H1 (cell line): ENCODE measurements around the gene DSTYK. TPM values are rescaled to one million over a fixed set of nuclear protein-coding genes. Genes with fewer than 3 reads are reported as not detected.

Source experiments
- CTCF ChIA-PET: fragments of 300-600 bp; sonication (Branson Sonifier 250); formaldehyde crosslinking; loops from one replicate; lab custom pipeline; 2021; ENCODE audit not compliant: partially characterized antibody; lab: Charles Lee
- POLR2A ChIA-PET: fragments of 300-600 bp; sonication (Branson Sonifier 250); formaldehyde crosslinking; loops from one replicate; lab custom pipeline; 2021; ENCODE audit warnings: inconsistent platforms; ENCODE audit not compliant: partially characterized antibody; lab: Charles Lee
- DNase-seq, 2 experiments: peaks; one replicate each; pipeline versions ENCODE4 v3.0.0 to v3.0.0-alpha.2; 2010 to 2022; ENCODE audit warnings: low spot score in 2 of 2, low read depth in 1 of 2, mixed read lengths in 1 of 2
- FAIRE-seq: peaks from 2 replicates; lab custom pipeline; 2011; peaks lifted over from hg19 to GRCh38; lab: Jason Lieb, UNC
- H2AFZ ChIP-seq: 2 replicates; pipeline ENCODE4 v1.8.1; 2012; ENCODE audit warnings: low read length, inconsistent platforms
- H2AK5ac ChIP-seq: 2 replicates; pipeline ENCODE4 v1.6.1; 2013; ENCODE audit warnings: low read depth, low read length
- H2BK120ac ChIP-seq: replicated peaks from 2 replicates; pipeline ENCODE3; 2013; ENCODE audit warnings: low read depth, low read length, inconsistent platforms
- H2BK12ac ChIP-seq: 2 replicates; pipeline ENCODE4 v1.6.1; 2013; ENCODE audit warnings: low read depth, low read length
- H2BK15ac ChIP-seq: 2 replicates; pipeline ENCODE4 v1.6.1; 2013; ENCODE audit warnings: low read length
- H2BK20ac ChIP-seq: 2 replicates; pipeline ENCODE4 v1.6.1; 2013; ENCODE audit warnings: low read length
- H2BK5ac ChIP-seq: 2 replicates; pipeline ENCODE4 v1.6.1; 2013; ENCODE audit warnings: low read depth, low read length
- H3K14ac ChIP-seq: 2 replicates; pipeline ENCODE4 v1.6.1; 2013; ENCODE audit warnings: inconsistent platforms; ENCODE audit not compliant: insufficient read length
- H3K18ac ChIP-seq: 2 replicates; pipeline ENCODE4 v1.6.1; 2013; ENCODE audit warnings: low read length; ENCODE audit errors: extremely low read depth
- H3K23ac ChIP-seq: 2 replicates; pipeline ENCODE4 v1.6.1; 2013; ENCODE audit warnings: inconsistent platforms; ENCODE audit not compliant: insufficient read length
- H3K23me2 ChIP-seq: 2 replicates; pipeline ENCODE4 v1.6.1; 2013; ENCODE audit warnings: low read depth, low read length
- H3K27ac ChIP-seq: 2 replicates; pipeline ENCODE4 v1.6.1; 2011; ENCODE audit warnings: low read depth, low read length, inconsistent platforms
- H3K27me3 ChIP-seq, 4 experiments: replicated peaks in 1 of 4; 1 replicate in 1 of 4; 2 replicates in 3 of 4; pipeline versions ENCODE4 v1.6.1 to v1.8.1; 2011 to 2013; ENCODE audit warnings: low read length in 3 of 4, mild to moderate bottlenecking in 3 of 4, inconsistent platforms in 2 of 4, mixed read lengths in 2 of 4, moderate library complexity in 1 of 4; ENCODE audit not compliant: control insufficient read depth in 3 of 4, insufficient read depth in 3 of 4; ENCODE audit errors: extremely low read depth in 1 of 4
- H3K36me3 ChIP-seq, 4 experiments: 2 replicates each; pipeline versions ENCODE4 v1.6.1 to v1.8.1; 2011 to 2013; ENCODE audit warnings: mild to moderate bottlenecking in 4 of 4, low read length in 3 of 4, moderate library complexity in 2 of 4, control low read depth in 1 of 4, inconsistent platforms in 1 of 4; ENCODE audit not compliant: insufficient read depth in 4 of 4, control insufficient read depth in 2 of 4
- H3K4ac ChIP-seq: replicated peaks from 2 replicates; pipeline ENCODE3; 2013; ENCODE audit warnings: low read length, low read depth, mixed read lengths, inconsistent platforms; ENCODE audit not compliant: insufficient read length
- H3K4me1 ChIP-seq, 4 experiments: replicated peaks in 1 of 4; 1 replicate in 1 of 4; 2 replicates in 3 of 4; pipeline versions ENCODE4 v1.6.1 to v1.8.1; 2011 to 2013; ENCODE audit warnings: low read length in 3 of 4, inconsistent platforms in 2 of 4, mixed read lengths in 1 of 4; ENCODE audit not compliant: insufficient read depth in 4 of 4, control insufficient read depth in 3 of 4
- H3K4me2 ChIP-seq, 2 experiments: 2 replicates each; pipeline versions ENCODE4 v1.6.1 to v1.8.1; 2011 to 2013; ENCODE audit warnings: low read depth in 2 of 2, low read length in 2 of 2, control low read depth in 1 of 2, inconsistent platforms in 1 of 2, mild to moderate bottlenecking in 1 of 2; ENCODE audit not compliant: insufficient read depth in 1 of 2
- H3K4me3 ChIP-seq, 4 experiments: fragments of 200-600, 300-600 bp in 1 of 4; sonication (generic), shearing (Covaris generic), sonication (Bioruptor Twin) in 1 of 4; 2 replicates each; pipeline versions ENCODE4 v1.5.1 to v1.8.1; 2011 to 2016; ENCODE audit warnings: low read length in 4 of 4, low read depth in 3 of 4, control low read depth in 2 of 4, inconsistent platforms in 2 of 4, mild to moderate bottlenecking in 2 of 4, mixed read lengths in 1 of 4, moderate library complexity in 1 of 4; ENCODE audit not compliant: insufficient read depth in 2 of 4; ENCODE audit errors: extremely low read depth in 1 of 4
- H3K56ac ChIP-seq: replicated peaks from 2 replicates; pipeline ENCODE3; 2013; ENCODE audit warnings: low read depth, mild to moderate bottlenecking, mixed read lengths, low read length, inconsistent platforms; ENCODE audit not compliant: insufficient read length
- H3K79me1 ChIP-seq: 2 replicates; pipeline ENCODE4 v1.6.1; 2013; ENCODE audit warnings: low read depth, low read length, control low read depth
- H3K79me2 ChIP-seq, 2 experiments: 2 replicates each; pipeline versions ENCODE4 v1.6.1 to v1.8.1; 2012 to 2013; ENCODE audit warnings: low read length in 2 of 2, mild to moderate bottlenecking in 2 of 2, inconsistent platforms in 1 of 2; ENCODE audit not compliant: insufficient read depth in 2 of 2, control insufficient read depth in 1 of 2
- H3K9ac ChIP-seq, 4 experiments: replicated peaks in 1 of 4; 1 replicate in 1 of 4; 2 replicates in 3 of 4; pipeline versions ENCODE4 v1.6.1 to v1.8.1; 2011 to 2013; ENCODE audit warnings: low read depth in 3 of 4, low read length in 3 of 4, control low read depth in 2 of 4, mild to moderate bottlenecking in 2 of 4, moderate library complexity in 2 of 4, inconsistent platforms in 1 of 4; ENCODE audit errors: extremely low read depth in 1 of 4
- H3K9me3 ChIP-seq, 2 experiments: 2 replicates each; pipeline versions ENCODE4 v1.6.1 to v1.8.1; 2012 to 2013; ENCODE audit warnings: mild to moderate bottlenecking in 2 of 2, moderate library complexity in 2 of 2, control low read depth in 1 of 2, inconsistent platforms in 1 of 2, low read depth in 1 of 2, low read length in 1 of 2, mixed read lengths in 1 of 2; ENCODE audit not compliant: insufficient read depth in 2 of 2
- H4K20me1 ChIP-seq, 2 experiments: replicated peaks in 1 of 2; 2 replicates each; pipeline versions ENCODE3 to v1.8.1; 2011 to 2013; ENCODE audit warnings: inconsistent platforms in 2 of 2, low read length in 2 of 2, mild to moderate bottlenecking in 1 of 2; ENCODE audit not compliant: insufficient read depth in 2 of 2, control insufficient read depth in 1 of 2
- H4K5ac ChIP-seq: 2 replicates; pipeline ENCODE4 v1.6.1; 2013; ENCODE audit warnings: low read length, low read depth, mixed read lengths, inconsistent platforms; ENCODE audit not compliant: insufficient read length
- H4K8ac ChIP-seq: 2 replicates; pipeline ENCODE4 v1.8.0; 2013; ENCODE audit warnings: mild to moderate bottlenecking, moderate library complexity, low read length, inconsistent platforms; ENCODE audit not compliant: insufficient read depth; ENCODE audit errors: extremely low read depth
- H4K91ac ChIP-seq: replicated peaks from 2 replicates; pipeline ENCODE3; 2013; ENCODE audit warnings: low read length, mixed read lengths, inconsistent platforms; ENCODE audit not compliant: insufficient read length
- BCL11A ChIP-seq, 2 experiments: IDR thresholded peaks; one replicate each; pipeline ENCODE4 v1.6.1; 2011; ENCODE audit warnings: low read depth in 2 of 2, low read length in 2 of 2, mild to moderate bottlenecking in 2 of 2
- CHD2 ChIP-seq: IDR thresholded peaks from 2 replicates; pipeline ENCODE4 v1.6.1; 2012; ENCODE audit warnings: low read length, improper control_type of control experiment
- EP300 ChIP-seq, 2 experiments: IDR thresholded peaks; 1 replicate in 1 of 2; 2 replicates in 1 of 2; pipeline ENCODE4 v1.6.1; 2011 to 2012; ENCODE audit warnings: low read depth in 2 of 2, low read length in 2 of 2, mild to moderate bottlenecking in 2 of 2, borderline replicate concordance in 1 of 2, inconsistent platforms in 1 of 2, moderate library complexity in 1 of 2
- FOSL1 ChIP-seq: IDR thresholded peaks from 2 replicates; pipeline ENCODE4 v1.6.1; 2011; ENCODE audit warnings: mild to moderate bottlenecking, low read depth, low read length, moderate library complexity; ENCODE audit not compliant: insufficient read depth
- HDAC6 ChIP-seq: IDR thresholded peaks from one replicate; pipeline ENCODE4 v1.7.1; 2012; ENCODE audit warnings: low read depth, mild to moderate bottlenecking, inconsistent platforms, low read length, moderate library complexity
- NRF1 ChIP-seq: IDR thresholded peaks from 2 replicates; pipeline ENCODE4 v1.6.1; 2011; ENCODE audit warnings: mild to moderate bottlenecking, low read depth, low read length, improper control_type of control experiment
- POLR2A ChIP-seq, 2 experiments: IDR thresholded peaks; 1 replicate in 1 of 2; 2 replicates in 1 of 2; pipeline ENCODE4 v1.6.1; 2011; ENCODE audit warnings: low read depth in 2 of 2, low read length in 2 of 2, mild to moderate bottlenecking in 2 of 2; ENCODE audit errors: control extremely low read depth in 1 of 2
- RBBP5 ChIP-seq: IDR thresholded peaks from 2 replicates; pipeline ENCODE4 v1.7.1; 2012; ENCODE audit warnings: low read depth, mild to moderate bottlenecking, inconsistent platforms, low read length, moderate library complexity, borderline replicate concordance
- RFX5 ChIP-seq: IDR thresholded peaks from 2 replicates; pipeline ENCODE4 v1.6.1; 2011; ENCODE audit warnings: low read depth, low read length, improper control_type of control experiment, borderline replicate concordance
- SIX5 ChIP-seq: IDR thresholded peaks from 2 replicates; pipeline ENCODE4 v1.6.1; 2011; ENCODE audit warnings: mild to moderate bottlenecking, low read depth, low read length
- WGBS, 2 experiments: shearing (Covaris generic) in 1 of 2; methylation state at CpG; one replicate each; pipeline versions ENCODE4 v1.1.6 to v1.1.7; 2013 to 2015; ENCODE audit warnings: low lambda C conversion rate in 2 of 2, mixed read lengths in 2 of 2, inconsistent platforms in 1 of 2, low coverage in 1 of 2, missing lambda C conversion rate in 1 of 2; ENCODE audit not compliant: insufficient replicate concordance in 2 of 2, insufficient coverage in 1 of 2, insufficient read length in 1 of 2; ENCODE audit errors: extremely low coverage in 1 of 2, missing lambda C conversion rate in 1 of 2; 5-methylcytosine and 5-hydroxymethylcytosine counted together
- polyA plus RNA-seq, 7 experiments: library from polyadenylated mRNA; depleted of rRNA in 3 of 7; stranded (reverse) in 5 of 7; unstranded in 2 of 7; fragments of >200 nt in 5 of 7; fragments of 200-250 nt in 2 of 7; gene quantifications; 1 replicate in 5 of 7; 2 replicates in 1 of 7; 4 replicates in 1 of 7; pipeline versions ENCODE4 v1.2.1 to v1.2.3, GENCODE V29; 2011 to 2013; ENCODE audit warnings: missing spikeins in 2 of 7, mixed read lengths in 2 of 7
- total RNA-seq: library from RNA; stranded (reverse); fragmentation: NEBNext Ultra II Directional; extraction: Animal tissue kit (Norgen Biotek cat#: 25700); gene quantifications from 2 replicates; pipeline ENCODE4 v1.2.1, GENCODE V29; 2021

DSTYK gene
- total and polyA plus RNA-seq, 2 of the 8 experiments (the other 6 are each of a cell fraction or from before 2014, with no cell fraction given), result 2.7 to 8.5 TPM

DNA sequence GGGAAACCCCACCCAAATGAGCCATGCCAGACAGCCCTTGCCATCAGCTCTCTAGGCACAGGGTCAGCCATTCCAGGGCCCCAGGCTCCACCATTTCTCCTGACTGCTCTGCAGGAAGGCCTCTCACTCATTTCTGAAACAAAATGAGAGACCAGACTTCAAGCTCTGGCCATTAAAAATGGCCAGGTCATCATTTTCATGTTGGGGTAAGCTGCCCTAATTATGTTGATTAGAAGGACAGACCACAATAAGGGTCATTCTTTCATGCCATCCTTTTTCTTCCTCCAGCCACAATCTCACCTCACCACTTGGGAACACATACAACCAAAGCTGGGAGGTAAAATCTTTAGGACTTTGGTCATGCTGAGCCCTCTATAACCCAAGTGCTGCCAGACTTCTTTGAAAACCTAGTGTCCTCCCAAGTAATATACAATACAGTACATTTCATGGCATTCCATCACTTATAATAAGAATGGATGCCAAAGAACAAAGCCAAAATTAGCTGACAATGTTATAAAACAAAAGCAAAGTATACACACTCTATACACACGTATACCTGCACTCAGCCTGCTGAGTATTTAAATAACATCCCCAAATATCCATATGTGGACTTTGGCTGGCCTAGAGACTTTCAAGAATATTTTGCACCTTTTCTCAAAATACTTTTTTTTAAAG, 67.3 kb downstream of the DSTYK start:
- no peak overlapping the region for H2BK120ac ChIP-seq
- TF ChIP-seq RFX5 (no peak), POLR2A (IDR thresholded peaks at IDR 0.05; ENCODE audit: control extremely low read depth in 1 of 2, low read depth in 2 of 2, low read length in 2 of 2) (no peak), SIX5 (no peak), RBBP5 (no peak), BCL11A (IDR thresholded peaks at IDR 0.05; ENCODE audit: low read depth in 2 of 2, low read length in 2 of 2) (no peak), HDAC6 (no peak), NRF1 (no peak), CHD2 (no peak), FOSL1 (no peak), EP300 (IDR thresholded peaks at IDR 0.05; ENCODE audit: borderline replicate concordance in 1 of 2, low read depth in 2 of 2, low read length in 2 of 2) (no peak)

More for the DNA sequence above, 67.3 kb downstream of the DSTYK start:
- H3K27ac ChIP-seq, result no peak overlapping the region
- H3K4ac ChIP-seq, result no peak overlapping the region
- H3K23me2 ChIP-seq, result no peaks in the 10 kb centered on the region
- H3K79me2 ChIP-seq, result no peaks in the 10 kb centered on the region
- WGBS, 2 experiments, result 84% methylated on average over 1 of the region's 1 CpG; no CpG with 5 or more reads in 1 of the 2 experiments
- H3K79me1 ChIP-seq, result no peaks in the 10 kb centered on the region
- H2BK15ac ChIP-seq, result no peak overlapping the region
- H3K27me3 ChIP-seq, result no peaks in the 10 kb centered on the region
- H3K36me3 ChIP-seq, result peaks cover 0 to 10% (median 3%) of the 10 kb centered on the region in 4 experiments; a peak in 3 of 8 replicates
- no peak overlapping the region for H4K5ac ChIP-seq
- H3K23ac ChIP-seq, result no peak overlapping the region
- H3K18ac ChIP-seq, result no peak overlapping the region
- H2BK12ac ChIP-seq, result no peak overlapping the region
- no peak overlapping the region for H3K4me3 ChIP-seq
- H3K9me3 ChIP-seq, result peaks cover 0 to 2% of the 10 kb centered on the region in 2 experiments; a peak in 1 of 4 replicates
- H2AK5ac ChIP-seq, result no peak overlapping the region
- no peak overlapping the region for H3K4me2 ChIP-seq
- no peak overlapping the region for H3K9ac ChIP-seq
- no peak overlapping the region for H2BK5ac ChIP-seq
- H3K56ac ChIP-seq, result no peak overlapping the region
- H2AFZ ChIP-seq, result no peak overlapping the region
- no peak for FAIRE-seq
- CTCF ChIA-PET, result interaction anchor here (0.5 to 4.7 kb wide), 19 partner anchors 9 to 202 kb away, joined by 3 to 29 read pairs (median 4); partner anchors contain the start of genes RBBP5 and TMCC2
- DNase-seq, result no peak
- H3K4me1 ChIP-seq, result peaks cover 0 to 3% (median 1%) of the 10 kb centered on the region in 4 experiments; a peak in 1 of 7 replicates
- no peak overlapping the region for H4K91ac ChIP-seq
- H4K8ac ChIP-seq, result no peak overlapping the region
- no peak overlapping the region for H3K14ac ChIP-seq
- no peak overlapping the region for H2BK20ac ChIP-seq
- peaks cover 0 to 1% of the 10 kb centered on the region in 2 experiments for H4K20me1 ChIP-seq
- POLR2A ChIA-PET, result interaction anchor here (0.6 to 1.4 kb wide), 4 partner anchors 9 to 315 kb away, joined by 3 to 4 read pairs (median 3); partner anchors contain the start of gene RBBP5
